Measurements from ENCODE around the gene PLOD1.

The PLOD1 gene

DNA sequence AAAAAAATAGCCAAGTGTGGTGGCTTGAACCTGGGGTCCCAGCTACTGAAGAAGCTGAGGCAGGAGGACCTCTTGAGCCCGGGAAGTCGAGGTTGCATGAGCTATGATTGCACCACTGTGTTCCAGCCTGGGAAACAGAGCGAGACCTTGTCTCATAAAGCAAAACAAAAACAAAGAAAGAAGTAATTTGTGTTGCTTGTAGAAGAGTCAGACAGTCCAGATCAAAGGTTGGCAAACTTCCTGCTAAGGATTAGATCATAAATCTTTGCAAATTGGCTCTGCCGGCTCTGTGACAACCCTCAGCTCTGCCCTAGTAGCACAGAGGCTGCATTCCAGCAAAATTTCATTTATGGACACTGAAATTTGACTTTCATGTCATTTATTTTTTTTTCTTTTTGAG is 26.7 kb downstream of the PLOD1 start:
- no peak for TF ChIP-seq POLR2AphosphoS5 (IDR thresholded peaks at IDR 0.05; ENCODE audit: low read depth, low read length)
- TF ChIP-seq SIN3A (IDR thresholded peaks at IDR 0.05; ENCODE audit: borderline replicate concordance, insufficient read depth, low read length) = no peak
- TF ChIP-seq, protein P1, sequence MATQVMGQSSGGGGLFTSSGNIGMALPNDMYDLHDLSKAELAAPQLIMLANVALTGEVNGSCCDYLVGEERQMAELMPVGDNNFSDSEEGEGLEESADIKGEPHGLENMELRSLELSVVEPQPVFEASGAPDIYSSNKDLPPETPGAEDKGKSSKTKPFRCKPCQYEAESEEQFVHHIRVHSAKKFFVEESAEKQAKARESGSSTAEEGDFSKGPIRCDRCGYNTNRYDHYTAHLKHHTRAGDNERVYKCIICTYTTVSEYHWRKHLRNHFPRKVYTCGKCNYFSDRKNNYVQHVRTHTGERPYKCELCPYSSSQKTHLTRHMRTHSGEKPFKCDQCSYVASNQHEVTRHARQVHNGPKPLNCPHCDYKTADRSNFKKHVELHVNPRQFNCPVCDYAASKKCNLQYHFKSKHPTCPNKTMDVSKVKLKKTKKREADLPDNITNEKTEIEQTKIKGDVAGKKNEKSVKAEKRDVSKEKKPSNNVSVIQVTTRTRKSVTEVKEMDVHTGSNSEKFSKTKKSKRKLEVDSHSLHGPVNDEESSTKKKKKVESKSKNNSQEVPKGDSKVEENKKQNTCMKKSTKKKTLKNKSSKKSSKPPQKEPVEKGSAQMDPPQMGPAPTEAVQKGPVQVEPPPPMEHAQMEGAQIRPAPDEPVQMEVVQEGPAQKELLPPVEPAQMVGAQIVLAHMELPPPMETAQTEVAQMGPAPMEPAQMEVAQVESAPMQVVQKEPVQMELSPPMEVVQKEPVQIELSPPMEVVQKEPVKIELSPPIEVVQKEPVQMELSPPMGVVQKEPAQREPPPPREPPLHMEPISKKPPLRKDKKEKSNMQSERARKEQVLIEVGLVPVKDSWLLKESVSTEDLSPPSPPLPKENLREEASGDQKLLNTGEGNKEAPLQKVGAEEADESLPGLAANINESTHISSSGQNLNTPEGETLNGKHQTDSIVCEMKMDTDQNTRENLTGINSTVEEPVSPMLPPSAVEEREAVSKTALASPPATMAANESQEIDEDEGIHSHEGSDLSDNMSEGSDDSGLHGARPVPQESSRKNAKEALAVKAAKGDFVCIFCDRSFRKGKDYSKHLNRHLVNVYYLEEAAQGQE (IDR thresholded peaks at IDR 0.05; ENCODE audit: insufficient read depth in 1 of 2, low read depth in 2 of 2, low read length in 2 of 2) = no peak
- TF ChIP-seq TAF1 (IDR thresholded peaks at IDR 0.05; ENCODE audit: borderline replicate concordance, insufficient read depth, low read length) = no peak

GRCh38 chr1:11963622-11964021 is 29.1 kb downstream of the PLOD1 start:
- no peak for TF ChIP-seq SIN3A (IDR thresholded peaks at IDR 0.05; ENCODE audit: borderline replicate concordance, insufficient read depth, low read length)
- TF ChIP-seq FOXP2 (optimal IDR thresholded peaks at IDR 0.05; ENCODE audit: borderline replicate concordance, extremely low read depth, extremely low read length, insufficient read depth) = no peak

GRCh38 chr1:11964656-11965055 is 30.1 kb downstream of the PLOD1 start:
- TF ChIP-seq TAF1 (IDR thresholded peaks at IDR 0.05; ENCODE audit: borderline replicate concordance, insufficient read depth, low read length) = no peak
- TF ChIP-seq, protein P1 (IDR thresholded peaks at IDR 0.05; ENCODE audit: insufficient read depth in 1 of 2, low read depth in 2 of 2, low read length in 2 of 2) = no peak
- no peak for TF ChIP-seq SIN3A (IDR thresholded peaks at IDR 0.05; ENCODE audit: borderline replicate concordance, insufficient read depth, low read length)

DNA sequence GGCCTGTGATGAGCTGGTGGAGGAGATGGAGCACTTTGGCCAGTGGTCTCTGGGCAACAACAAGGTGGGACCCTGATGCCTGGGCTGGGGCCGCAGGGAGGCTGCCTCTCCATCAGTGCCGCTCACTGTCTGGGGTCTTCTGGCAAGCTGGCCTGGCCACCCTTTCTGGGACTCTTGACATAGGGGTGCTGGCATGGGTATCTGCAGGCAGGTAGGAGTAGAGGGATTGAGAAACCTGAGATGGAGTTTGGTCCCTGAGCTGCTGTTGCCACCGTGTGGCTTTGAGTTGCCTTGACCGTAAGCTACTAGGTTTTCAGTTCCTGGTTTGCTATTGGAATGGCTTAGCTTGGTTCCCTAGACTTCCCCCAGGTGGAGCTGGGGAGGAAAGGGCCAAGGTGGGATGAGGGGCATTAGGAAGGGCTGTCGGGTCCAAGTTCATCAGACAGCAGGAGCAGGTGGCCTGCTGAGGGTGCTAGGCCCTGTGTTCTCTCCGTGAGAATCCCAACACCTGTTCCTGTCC is 32.6 kb downstream of the PLOD1 start:
- no peak for TF ChIP-seq POLR2AphosphoS5 (IDR thresholded peaks at IDR 0.05; ENCODE audit: low read depth, low read length)
- no peak for TF ChIP-seq FOXP2 (optimal IDR thresholded peaks at IDR 0.05; ENCODE audit: borderline replicate concordance, extremely low read depth, extremely low read length, insufficient read depth)
- TF ChIP-seq TAF1 (IDR thresholded peaks at IDR 0.05; ENCODE audit: borderline replicate concordance, insufficient read depth, low read length) = no peak
- TF ChIP-seq, protein P1 (IDR thresholded peaks at IDR 0.05; ENCODE audit: insufficient read depth in 1 of 2, low read depth in 2 of 2, low read length in 2 of 2) = no peak
- TF ChIP-seq SIN3A (IDR thresholded peaks at IDR 0.05; ENCODE audit: borderline replicate concordance, insufficient read depth, low read length) = no peak

DNA sequence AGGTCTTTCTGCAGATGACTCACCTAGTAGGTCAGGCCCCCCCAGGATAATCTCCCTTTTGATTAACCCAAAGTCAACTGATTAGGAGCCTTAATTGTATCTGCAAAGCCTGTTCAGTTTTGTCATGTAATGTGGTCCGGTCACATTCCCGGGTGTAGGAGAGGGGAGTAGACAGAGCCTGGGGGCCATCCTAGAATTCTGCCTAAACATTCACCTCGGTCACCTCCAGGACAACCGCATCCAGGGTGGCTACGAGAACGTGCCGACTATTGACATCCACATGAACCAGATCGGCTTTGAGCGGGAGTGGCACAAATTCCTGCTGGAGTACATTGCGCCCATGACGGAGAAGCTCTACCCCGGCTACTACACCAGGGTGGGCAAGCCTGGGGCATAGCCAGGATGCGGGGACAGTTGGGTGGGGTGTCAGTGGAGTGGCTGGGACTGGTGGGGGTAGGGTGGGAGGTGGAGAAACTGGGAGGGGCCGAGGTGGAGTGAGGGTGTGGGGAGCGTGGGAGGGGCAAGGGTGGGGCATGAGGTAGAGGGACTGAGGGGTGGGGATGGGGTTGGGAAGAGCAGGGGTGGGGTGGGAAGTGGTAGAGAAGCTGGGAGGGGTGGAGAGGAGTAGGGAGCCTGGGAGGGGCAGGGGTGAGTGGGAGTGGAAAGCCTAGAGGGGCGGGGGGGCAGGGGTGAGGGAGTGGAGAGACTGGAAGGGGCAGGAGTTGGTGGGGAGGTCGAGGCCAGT is 36.1 kb downstream of the PLOD1 start:
- TF ChIP-seq TAF1 (IDR thresholded peaks at IDR 0.05; ENCODE audit: borderline replicate concordance, insufficient read depth, low read length) (no peak), FOXP2 (optimal IDR thresholded peaks at IDR 0.05; ENCODE audit: borderline replicate concordance, extremely low read depth, extremely low read length, insufficient read depth) (no peak), SIN3A (IDR thresholded peaks at IDR 0.05; ENCODE audit: borderline replicate concordance, insufficient read depth, low read length) (no peak), POLR2AphosphoS5 (IDR thresholded peaks at IDR 0.05; ENCODE audit: low read depth, low read length) (no peak)
- TF ChIP-seq, protein P1 (IDR thresholded peaks at IDR 0.05; ENCODE audit: insufficient read depth in 1 of 2, low read depth in 2 of 2, low read length in 2 of 2) = no peak

Data from PFSK-1 (cell line).